GM18519 (cell line): ENCODE measurements around the gene IL17F.

Source experiments
- ATAC-seq: cut with Tn5 transposase; IDR thresholded peaks from one replicate; pipeline ENCODE4 v1.9.1; 2021; ENCODE audit warnings: mild to moderate bottlenecking, moderate library complexity; ENCODE audit not compliant: unreplicated experiment, low FRiP score

Gene IL17F

GRCh38 chr6:52195886-52196285 is 48.4 kb downstream of the IL17F start:
- ATAC-seq, result no peak

- no peak for ATAC-seq
Observed at GRCh38 chr6:52191824-52192223, 52.5 kb downstream of the IL17F start.

- ATAC-seq, result no peak
Observed at GRCh38 chr6:52190409-52190808, 53.9 kb downstream of the IL17F start.

GRCh38 chr6:52189974-52190373 is 54.3 kb downstream of the IL17F start:
- ATAC-seq, result no peak

GRCh38 chr6:52187098-52187497 is 57.2 kb downstream of the IL17F start:
- ATAC-seq, result no peak
